ENCODE results near the gene KLHL15. TPM values are rescaled to one million over a fixed set of nuclear protein-coding genes. Genes with fewer than 3 reads are reported as not detected.

KLHL15 gene
- total and polyA plus RNA-seq, 10 donors: 1.5 to 13.9 (median 8.6) TPM

DNA sequence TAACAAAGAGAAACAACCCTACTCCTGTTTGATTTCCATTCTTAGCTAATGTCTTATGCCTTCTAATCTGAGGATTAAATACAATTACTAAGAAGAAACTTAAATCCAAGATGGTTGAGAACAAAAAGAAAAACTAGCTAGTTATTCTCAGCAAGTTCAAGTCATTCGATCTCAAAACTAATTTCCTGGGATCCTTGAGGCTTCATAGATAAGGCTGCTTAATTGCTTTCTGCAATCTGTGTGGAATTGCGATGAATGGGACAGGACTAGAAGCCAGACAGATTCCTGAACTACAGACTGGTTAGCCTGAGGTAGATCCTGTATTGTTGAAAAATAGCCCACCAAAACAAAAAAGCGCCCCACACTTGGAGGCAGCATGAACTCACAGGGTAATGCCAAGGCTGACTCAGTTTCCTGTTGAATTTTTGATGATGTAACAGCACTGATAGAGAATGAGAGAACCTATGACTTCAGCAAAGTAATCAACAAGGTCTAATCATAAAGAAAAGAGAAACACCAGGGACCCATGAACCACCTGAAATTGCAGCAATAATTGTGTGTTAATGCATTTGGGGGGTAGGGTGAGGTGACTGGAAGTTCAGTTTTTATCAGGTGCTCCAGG is 33.9 kb downstream of the KLHL15 start:
- 79 to 94% (median 89%) methylated on average over 3 of the region's 3 CpGs for WGBS, 5 donors
- H3K27ac ChIP-seq: no peak overlapping the region
- no peaks in the 10 kb centered on the region for H3K4me1 ChIP-seq
- TF ChIP-seq POLR2A (IDR thresholded peaks at IDR 0.05): no peak
- no peak for TF ChIP-seq POLR2AphosphoS5 (IDR thresholded peaks at IDR 0.05)
- TF ChIP-seq, protein P1, sequence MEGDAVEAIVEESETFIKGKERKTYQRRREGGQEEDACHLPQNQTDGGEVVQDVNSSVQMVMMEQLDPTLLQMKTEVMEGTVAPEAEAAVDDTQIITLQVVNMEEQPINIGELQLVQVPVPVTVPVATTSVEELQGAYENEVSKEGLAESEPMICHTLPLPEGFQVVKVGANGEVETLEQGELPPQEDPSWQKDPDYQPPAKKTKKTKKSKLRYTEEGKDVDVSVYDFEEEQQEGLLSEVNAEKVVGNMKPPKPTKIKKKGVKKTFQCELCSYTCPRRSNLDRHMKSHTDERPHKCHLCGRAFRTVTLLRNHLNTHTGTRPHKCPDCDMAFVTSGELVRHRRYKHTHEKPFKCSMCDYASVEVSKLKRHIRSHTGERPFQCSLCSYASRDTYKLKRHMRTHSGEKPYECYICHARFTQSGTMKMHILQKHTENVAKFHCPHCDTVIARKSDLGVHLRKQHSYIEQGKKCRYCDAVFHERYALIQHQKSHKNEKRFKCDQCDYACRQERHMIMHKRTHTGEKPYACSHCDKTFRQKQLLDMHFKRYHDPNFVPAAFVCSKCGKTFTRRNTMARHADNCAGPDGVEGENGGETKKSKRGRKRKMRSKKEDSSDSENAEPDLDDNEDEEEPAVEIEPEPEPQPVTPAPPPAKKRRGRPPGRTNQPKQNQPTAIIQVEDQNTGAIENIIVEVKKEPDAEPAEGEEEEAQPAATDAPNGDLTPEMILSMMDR (IDR thresholded peaks at IDR 0.05 in 8 of 11, conservative IDR thresholded peaks at IDR 0.05 in 3 of 11): no peak
- peaks cover 0 to 4% (median 0%) of the 10 kb centered on the region in 7 donors for H3K27me3 ChIP-seq (replicated peaks in 1 of 7)
- intact Hi-C loops (cut with DNase I; ENCODE audit: low total_unique reads): no loop called here
- H3K36me3 ChIP-seq: peaks cover 0 to 43% (median under 1%) of the 10 kb centered on the region in 6 donors
- no peak overlapping the region for H3K4me3 ChIP-seq
- no peak for DNase-seq
- no peaks in the 10 kb centered on the region for H3K9me3 ChIP-seq

DNA sequence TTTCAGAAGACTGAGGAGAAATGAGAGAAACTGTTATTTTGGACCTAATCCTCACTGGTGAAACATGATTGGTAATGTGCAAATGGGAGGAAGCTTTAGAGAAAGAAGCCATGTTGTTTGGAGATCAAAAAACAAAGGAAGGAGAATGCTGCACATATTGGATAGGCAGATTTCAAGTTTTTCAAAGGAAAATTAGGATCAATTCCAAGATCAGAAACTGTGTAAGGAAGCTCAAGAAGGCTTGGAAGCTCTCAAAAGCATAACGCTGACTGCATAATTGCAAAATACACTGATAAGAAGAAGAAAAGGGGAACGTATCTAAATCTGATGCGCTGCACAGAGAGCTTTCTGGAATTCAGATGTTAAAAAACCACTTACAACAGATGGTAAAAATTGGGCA is 34.6 kb downstream of the KLHL15 start:
- H3K36me3 ChIP-seq: peaks cover 0 to 48% (median 4%) of the 10 kb centered on the region in 6 donors
- no peak overlapping the region for H3K27ac ChIP-seq
- no peak for DNase-seq
- peaks cover 0 to 4% (median 0%) of the 10 kb centered on the region in 7 donors for H3K27me3 ChIP-seq (replicated peaks in 1 of 7)
- H3K4me3 ChIP-seq: no peak overlapping the region
- no peaks in the 10 kb centered on the region for H3K9me3 ChIP-seq
- no peaks in the 10 kb centered on the region for H3K4me1 ChIP-seq
- intact Hi-C loops (cut with DNase I; ENCODE audit: low total_unique reads): no loop called here
- no peak for TF ChIP-seq POLR2AphosphoS5 (IDR thresholded peaks at IDR 0.05)
- TF ChIP-seq, protein P1 (IDR thresholded peaks at IDR 0.05 in 8 of 11, conservative IDR thresholded peaks at IDR 0.05 in 3 of 11): no peak
- TF ChIP-seq POLR2A (IDR thresholded peaks at IDR 0.05): no peak
- 67 to 90% (median 83%) methylated on average over 3 of the region's 3 CpGs for WGBS, 5 donors

DNA sequence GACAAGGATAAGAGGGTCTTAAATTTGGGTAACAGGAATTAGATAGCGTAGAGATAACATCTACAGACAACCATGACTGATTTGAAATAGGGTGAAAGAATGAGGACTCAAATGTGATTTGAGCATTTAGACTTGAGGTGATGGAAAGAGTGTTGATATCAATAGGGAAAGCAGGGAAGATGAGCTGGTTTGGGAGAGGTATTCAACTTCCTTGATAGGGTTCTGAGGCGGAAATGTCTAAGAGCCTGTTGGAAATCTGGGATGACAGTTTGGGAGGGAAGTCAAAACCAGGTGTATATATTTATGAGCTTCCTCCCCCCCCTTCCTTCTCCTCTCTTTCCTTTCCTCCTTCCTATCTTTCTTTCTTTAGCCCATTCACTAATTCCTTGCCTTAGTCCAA is 36.5 kb downstream of the KLHL15 start:
- intact Hi-C loops (cut with DNase I; ENCODE audit: low total_unique reads): no loop called here
- Histone ChIP-seq H3K4me1 (no peaks in the 10 kb centered on the region), H3K4me3 (no peak overlapping the region), H3K36me3 (peaks cover 0 to 46% (median 4%) of the 10 kb centered on the region in 6 donors), H3K27me3 (replicated peaks in 1 of 7) (peaks cover 0 to 4% (median 0%) of the 10 kb centered on the region in 7 donors), H3K27ac (no peak overlapping the region), H3K9me3 (no peaks in the 10 kb centered on the region)
- 91 to 97% (median 95%) methylated on average over 2 of the region's 2 CpGs for WGBS, 5 donors
- TF ChIP-seq POLR2A (IDR thresholded peaks at IDR 0.05) (no peak), POLR2AphosphoS5 (IDR thresholded peaks at IDR 0.05) (no peak)
- TF ChIP-seq, protein P1 (IDR thresholded peaks at IDR 0.05 in 8 of 11, conservative IDR thresholded peaks at IDR 0.05 in 3 of 11): no peak
- no peak for DNase-seq

DNA sequence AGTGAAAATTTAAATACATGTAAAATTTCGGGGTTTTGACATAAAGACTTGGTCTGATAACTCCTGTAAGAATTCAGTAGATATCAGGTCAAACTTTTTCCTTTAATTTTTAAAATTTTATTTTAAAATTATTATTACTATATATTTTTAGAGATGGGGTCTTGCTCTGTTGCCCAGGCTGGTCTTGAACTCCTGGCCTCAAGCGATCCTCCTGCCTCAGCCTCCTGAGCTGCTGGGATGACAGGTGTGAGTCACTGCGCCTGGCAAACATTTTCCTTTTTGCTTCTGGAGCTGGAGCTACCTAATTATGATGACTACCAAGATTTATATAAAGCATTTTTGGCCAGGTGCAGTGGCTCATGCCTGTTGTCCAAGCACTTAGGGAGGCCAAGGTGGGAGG is 37.3 kb downstream of the KLHL15 start:
- DNase-seq: no peak
- WGBS, 5 donors: 87 to 98% (median 96%) methylated on average over 3 of the region's 3 CpGs
- H3K9me3 ChIP-seq: no peaks in the 10 kb centered on the region
- intact Hi-C loops (cut with DNase I; ENCODE audit: low total_unique reads): no loop called here
- peaks cover 0 to 45% (median 4%) of the 10 kb centered on the region in 6 donors for H3K36me3 ChIP-seq
- TF ChIP-seq, protein P1 (IDR thresholded peaks at IDR 0.05 in 8 of 11, conservative IDR thresholded peaks at IDR 0.05 in 3 of 11): no peak
- peaks cover 0 to 4% (median 0%) of the 10 kb centered on the region in 7 donors for H3K27me3 ChIP-seq (replicated peaks in 1 of 7)
- H3K27ac ChIP-seq: no peak overlapping the region
- H3K4me1 ChIP-seq: no peaks in the 10 kb centered on the region
- no peak overlapping the region for H3K4me3 ChIP-seq

All from spleen (tissue), 11 donors.